Kidney epithelial cell (primary cell): ENCODE data around the gene CHMP4A. TPM values are rescaled to one million over a fixed set of nuclear protein-coding genes. Genes with fewer than 3 reads are reported as not detected.

ENCODE experiments used
- DNase-seq: peaks from one replicate; pipeline ENCODE4 v3.0.0-alpha.2; 2010; ENCODE audit warnings: low read depth
- H3K27me3 ChIP-seq: 2 replicates; pipeline ENCODE4 v1.6.0; 2011; ENCODE audit warnings: low read length; ENCODE audit not compliant: control insufficient read depth, insufficient read depth
- H3K36me3 ChIP-seq: 2 replicates; pipeline ENCODE4 v1.5.1; 2011; ENCODE audit warnings: low read length; ENCODE audit not compliant: control insufficient read depth, insufficient read depth
- H3K4me3 ChIP-seq: 2 replicates; pipeline ENCODE4 v1.5.1; 2011; ENCODE audit warnings: low read depth, mild to moderate bottlenecking, control low read depth, low read length
- total RNA-seq: library from RNA; depleted of rRNA; stranded (reverse); fragments of >200 nt; gene quantifications from 2 replicates; pipeline ENCODE4 v1.2.3, GENCODE V29; 2015
- TF ChIP-seq, protein P1 (sequence below): IDR thresholded peaks from 2 replicates; pipeline ENCODE4 v1.5.1; 2011; ENCODE audit warnings: mild to moderate bottlenecking, moderate library complexity, low read length, control low read depth, inconsistent platforms; ENCODE audit not compliant: insufficient read depth, poor library complexity, severe bottlenecking

Gene CHMP4A, protein sequence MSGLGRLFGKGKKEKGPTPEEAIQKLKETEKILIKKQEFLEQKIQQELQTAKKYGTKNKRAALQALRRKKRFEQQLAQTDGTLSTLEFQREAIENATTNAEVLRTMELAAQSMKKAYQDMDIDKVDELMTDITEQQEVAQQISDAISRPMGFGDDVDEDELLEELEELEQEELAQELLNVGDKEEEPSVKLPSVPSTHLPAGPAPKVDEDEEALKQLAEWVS
- total RNA-seq = 92.8 and 112 TPM in 2 replicates

DNA sequence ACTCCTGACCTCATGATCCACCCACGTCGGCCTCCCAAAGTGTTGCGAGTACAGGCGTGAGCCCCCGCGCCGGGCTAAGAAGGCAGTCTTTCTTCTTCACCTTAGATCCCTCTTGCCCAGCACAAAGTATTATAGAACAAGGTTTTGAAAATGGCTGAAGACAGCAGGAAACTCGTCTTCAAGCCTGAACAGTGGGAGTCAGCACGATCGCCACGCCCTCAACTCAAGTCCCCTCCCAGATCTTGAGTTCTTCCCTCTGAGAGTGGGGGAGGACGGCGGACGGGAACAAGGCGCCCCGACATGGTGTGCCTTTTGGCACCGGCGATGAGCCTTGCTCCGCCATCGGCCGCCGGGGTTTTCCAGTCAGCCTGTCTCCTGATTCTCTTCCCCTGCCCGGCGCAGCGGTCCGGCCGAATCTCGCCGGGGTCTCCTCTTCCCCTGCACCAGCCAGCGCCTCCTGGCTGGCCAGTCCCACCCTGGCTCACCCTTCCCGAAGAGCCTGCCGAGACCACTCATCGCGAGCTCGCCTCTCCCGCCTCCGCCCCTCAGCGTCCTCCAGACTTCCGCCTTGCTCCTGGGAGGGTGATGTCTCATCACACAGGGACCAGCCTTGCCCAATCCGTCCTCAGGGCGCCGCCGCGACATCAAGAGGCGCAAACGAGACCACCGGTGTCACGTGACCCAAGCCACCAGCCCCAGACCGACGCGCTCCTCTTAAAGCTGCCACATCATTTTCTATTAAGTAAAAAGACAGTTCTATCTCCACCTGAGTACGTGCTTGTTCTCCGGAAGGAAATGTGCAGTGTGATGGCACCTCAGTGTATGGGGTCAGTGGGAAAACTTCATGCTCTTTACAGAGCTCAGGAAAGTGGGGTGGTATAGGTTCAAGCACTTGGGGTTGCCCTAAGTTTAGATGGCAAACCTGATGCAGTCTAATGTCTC is at the start of gene CHMP4A:
Gene CHMP4A, minus strand, starts transcription at position 565 of the 942 bp plus-strand sequence. Its CDS starts 49 bp downstream, at position 516.
- peak; percentile 96 for DNase-seq
- Histone ChIP-seq H3K4me3 (peak within 1 kb of the TSS; percentile 77), H3K36me3 (peaks cover 3% of the 10 kb centered on the region), H3K27me3 (no peaks in the 10 kb centered on the region)
- TF ChIP-seq, protein P1, sequence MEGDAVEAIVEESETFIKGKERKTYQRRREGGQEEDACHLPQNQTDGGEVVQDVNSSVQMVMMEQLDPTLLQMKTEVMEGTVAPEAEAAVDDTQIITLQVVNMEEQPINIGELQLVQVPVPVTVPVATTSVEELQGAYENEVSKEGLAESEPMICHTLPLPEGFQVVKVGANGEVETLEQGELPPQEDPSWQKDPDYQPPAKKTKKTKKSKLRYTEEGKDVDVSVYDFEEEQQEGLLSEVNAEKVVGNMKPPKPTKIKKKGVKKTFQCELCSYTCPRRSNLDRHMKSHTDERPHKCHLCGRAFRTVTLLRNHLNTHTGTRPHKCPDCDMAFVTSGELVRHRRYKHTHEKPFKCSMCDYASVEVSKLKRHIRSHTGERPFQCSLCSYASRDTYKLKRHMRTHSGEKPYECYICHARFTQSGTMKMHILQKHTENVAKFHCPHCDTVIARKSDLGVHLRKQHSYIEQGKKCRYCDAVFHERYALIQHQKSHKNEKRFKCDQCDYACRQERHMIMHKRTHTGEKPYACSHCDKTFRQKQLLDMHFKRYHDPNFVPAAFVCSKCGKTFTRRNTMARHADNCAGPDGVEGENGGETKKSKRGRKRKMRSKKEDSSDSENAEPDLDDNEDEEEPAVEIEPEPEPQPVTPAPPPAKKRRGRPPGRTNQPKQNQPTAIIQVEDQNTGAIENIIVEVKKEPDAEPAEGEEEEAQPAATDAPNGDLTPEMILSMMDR = peak; percentile 47

DNA sequence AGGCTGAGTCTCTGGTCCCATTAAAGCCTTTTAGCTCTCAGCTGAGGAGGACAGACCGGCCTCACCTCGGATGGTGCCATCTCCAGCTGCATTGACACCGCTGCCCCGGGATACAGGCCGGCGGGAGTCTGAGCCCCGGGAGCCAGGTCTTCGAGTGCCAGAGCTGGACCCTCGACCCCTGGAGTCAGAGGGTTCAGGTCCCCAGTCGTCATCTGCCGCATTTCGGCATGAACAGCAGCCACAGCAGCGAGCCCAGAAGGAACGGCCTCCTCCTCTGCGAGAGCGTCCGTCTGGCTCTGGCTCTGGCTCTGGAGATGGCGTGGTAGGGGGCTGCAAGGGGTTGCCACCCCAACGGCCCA is 48.7 kb upstream of the CHMP4A start:
- Histone ChIP-seq H3K27me3 (no peaks in the 10 kb centered on the region), H3K4me3 (no peak overlapping the region), H3K36me3 (peaks cover 1% of the 10 kb centered on the region)
- DNase-seq = no peak
- TF ChIP-seq, protein P1 = no peak

DNA sequence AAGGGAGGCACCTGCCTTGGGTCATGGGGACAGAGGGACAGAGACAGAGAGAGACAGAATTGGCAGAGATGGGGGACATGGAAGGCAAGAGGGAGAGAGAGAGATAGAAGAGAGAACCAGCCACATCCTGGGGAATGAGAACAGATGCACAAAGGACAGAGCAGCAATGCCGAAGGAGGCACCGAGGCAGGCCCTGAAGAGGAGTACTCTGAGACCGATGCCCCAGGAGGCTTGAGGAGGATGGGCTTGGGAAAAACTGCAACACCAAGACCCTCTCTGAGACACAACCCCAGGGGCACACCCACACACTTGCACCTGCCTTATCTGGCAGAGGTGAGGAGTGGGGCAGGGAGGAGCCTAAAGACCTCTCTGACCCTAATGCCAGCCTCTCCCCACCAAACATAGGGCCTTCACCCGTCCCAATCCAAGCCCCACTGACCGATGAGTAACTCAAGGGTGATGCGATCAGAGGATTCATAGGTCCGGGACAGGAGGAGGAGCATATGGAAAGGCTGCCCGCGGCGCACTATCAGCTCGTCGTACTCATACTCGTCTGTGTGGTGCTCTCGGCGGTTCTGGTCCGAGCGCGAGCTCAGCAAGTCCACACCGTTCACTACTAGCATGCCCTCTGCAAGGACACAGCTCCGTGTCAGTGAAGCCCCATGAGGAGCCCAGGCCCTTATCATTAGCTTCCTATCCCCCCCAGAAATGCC is 48.1 kb upstream of the CHMP4A start:
- no peak for DNase-seq
- Histone ChIP-seq H3K4me3 (no peak overlapping the region), H3K27me3 (no peaks in the 10 kb centered on the region), H3K36me3 (peaks cover 1% of the 10 kb centered on the region)
- TF ChIP-seq, protein P1 = no peak

DNA sequence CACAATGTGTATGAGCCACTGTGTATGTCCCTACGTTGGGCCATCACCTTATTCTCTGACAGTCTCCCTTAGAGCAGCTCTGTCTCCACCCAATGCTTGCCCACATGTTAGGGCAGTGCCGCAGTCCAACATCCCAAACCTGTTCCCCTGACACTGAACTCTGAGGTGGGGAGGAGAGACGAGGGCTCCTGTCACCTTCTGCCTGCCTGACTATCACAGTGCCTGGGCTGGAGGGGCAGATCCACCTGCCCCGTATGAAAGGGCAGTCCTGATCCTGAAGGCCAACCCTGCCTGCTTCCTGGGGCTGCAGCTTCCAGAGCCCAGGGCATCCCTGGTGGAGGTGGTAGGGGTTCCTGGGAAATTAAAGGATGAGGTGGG is 47.5 kb upstream of the CHMP4A start:
- TF ChIP-seq, protein P1 = no peak
- no peaks in the 10 kb centered on the region for H3K27me3 ChIP-seq
- H3K36me3 ChIP-seq = peaks cover 1% of the 10 kb centered on the region
- no peak for DNase-seq
- H3K4me3 ChIP-seq = no peak overlapping the region

DNA sequence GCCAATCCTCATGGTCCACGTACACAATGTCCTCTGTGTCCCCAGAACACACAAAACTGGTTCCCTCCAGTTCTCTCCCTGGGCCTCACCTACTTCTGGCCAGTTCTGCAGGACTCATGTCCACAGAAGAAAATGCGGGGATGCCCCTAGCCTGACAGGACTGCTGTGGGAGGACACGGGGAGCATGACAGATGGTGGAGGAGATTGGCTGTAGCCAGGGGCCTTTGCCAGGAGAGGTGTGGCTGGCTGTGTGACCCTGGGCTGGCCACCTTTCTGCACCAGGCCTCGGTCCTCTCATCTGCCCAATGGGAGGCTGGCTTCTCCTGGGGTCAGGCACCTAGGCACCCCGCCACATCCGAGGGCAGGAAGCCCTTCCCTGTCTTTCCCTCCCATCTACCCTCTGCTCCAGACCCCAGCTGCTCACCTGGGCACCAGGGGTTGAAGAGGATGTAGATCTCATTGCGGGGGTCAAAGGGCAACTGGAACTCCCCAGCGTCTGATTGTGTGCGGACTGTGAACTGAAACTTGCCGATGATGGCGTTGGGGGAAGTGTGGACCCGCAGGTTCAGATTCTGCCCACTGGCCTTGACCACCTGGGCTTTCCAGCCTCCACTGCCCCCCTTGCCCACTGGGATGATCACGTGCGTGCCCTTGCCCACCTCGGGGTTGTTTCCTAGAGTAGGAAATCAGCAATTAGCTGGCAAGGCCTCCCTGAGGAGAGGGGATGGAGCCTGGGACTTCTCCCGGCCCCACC is 46.9 kb upstream of the CHMP4A start:
- H3K27me3 ChIP-seq = no peaks in the 10 kb centered on the region
- DNase-seq = no peak
- TF ChIP-seq, protein P1 = no peak
- H3K36me3 ChIP-seq = no peaks in the 10 kb centered on the region
- no peak overlapping the region for H3K4me3 ChIP-seq
